GM12878 (cell line): ENCODE results near the gene HEATR3.

ENCODE experiments used
- CTCF ChIP-seq, 3 experiments: IDR thresholded peaks in 2 of 3; conservative IDR thresholded peaks in 1 of 3; 2 replicates each; pipeline ENCODE4 v1.5.1; 2011; ENCODE audit warnings: low read depth in 3 of 3, low read length in 3 of 3, mild to moderate bottlenecking in 3 of 3, control low read depth in 2 of 3, moderate library complexity in 2 of 3, inconsistent platforms in 1 of 3, mixed read lengths in 1 of 3; ENCODE audit not compliant: control insufficient read depth in 2 of 3, insufficient read depth in 1 of 3; ENCODE audit errors: extremely low read depth in 1 of 3
- ELK1 ChIP-seq: IDR thresholded peaks from 2 replicates; pipeline ENCODE4 v1.6.1; 2012; ENCODE audit warnings: low read depth, low read length, improper control_type of control experiment
- SREBF1 ChIP-seq: IDR thresholded peaks from 2 replicates; pipeline ENCODE4 v1.6.1; 2012; ENCODE audit warnings: mild to moderate bottlenecking, low read length

GRCh38 chr16:50151756-50152155, 86.0 kb downstream of the HEATR3 start:
- TF ChIP-seq CTCF (IDR thresholded peaks at IDR 0.05 in 2 of 3, conservative IDR thresholded peaks at IDR 0.05 in 1 of 3; ENCODE audit: control insufficient read depth in 2 of 3, extremely low read depth in 1 of 3, insufficient read depth in 1 of 3, low read depth in 3 of 3, low read length in 3 of 3) (no peak), ELK1 (no peak), SREBF1 (no peak)
